ENCODE data around the gene CCDC182.

DNA sequence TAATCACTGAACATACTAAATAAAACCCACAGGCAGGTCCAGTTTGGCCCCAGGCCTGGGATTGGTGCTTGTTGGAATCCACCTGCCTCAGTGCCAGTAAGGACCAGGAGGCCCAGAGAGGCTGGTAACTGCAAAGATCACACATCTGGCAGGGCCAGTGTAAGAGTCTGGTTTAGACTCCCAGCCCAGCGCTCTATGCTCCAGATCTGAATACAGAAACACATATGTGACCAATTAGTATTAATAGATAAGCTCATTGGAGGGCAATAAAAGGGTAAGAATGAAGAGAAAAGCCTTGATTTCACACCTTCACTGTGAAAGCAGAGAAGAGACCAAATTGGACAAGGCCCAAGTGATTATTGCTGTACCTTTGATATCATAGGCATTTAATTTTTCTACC lies 13.6 kb upstream of the CCDC182 start:
- TF ChIP-seq, protein P1, sequence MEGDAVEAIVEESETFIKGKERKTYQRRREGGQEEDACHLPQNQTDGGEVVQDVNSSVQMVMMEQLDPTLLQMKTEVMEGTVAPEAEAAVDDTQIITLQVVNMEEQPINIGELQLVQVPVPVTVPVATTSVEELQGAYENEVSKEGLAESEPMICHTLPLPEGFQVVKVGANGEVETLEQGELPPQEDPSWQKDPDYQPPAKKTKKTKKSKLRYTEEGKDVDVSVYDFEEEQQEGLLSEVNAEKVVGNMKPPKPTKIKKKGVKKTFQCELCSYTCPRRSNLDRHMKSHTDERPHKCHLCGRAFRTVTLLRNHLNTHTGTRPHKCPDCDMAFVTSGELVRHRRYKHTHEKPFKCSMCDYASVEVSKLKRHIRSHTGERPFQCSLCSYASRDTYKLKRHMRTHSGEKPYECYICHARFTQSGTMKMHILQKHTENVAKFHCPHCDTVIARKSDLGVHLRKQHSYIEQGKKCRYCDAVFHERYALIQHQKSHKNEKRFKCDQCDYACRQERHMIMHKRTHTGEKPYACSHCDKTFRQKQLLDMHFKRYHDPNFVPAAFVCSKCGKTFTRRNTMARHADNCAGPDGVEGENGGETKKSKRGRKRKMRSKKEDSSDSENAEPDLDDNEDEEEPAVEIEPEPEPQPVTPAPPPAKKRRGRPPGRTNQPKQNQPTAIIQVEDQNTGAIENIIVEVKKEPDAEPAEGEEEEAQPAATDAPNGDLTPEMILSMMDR (IDR thresholded peaks at IDR 0.05), result no peak
- no peak for TF ChIP-seq POLR2AphosphoS5 (IDR thresholded peaks at IDR 0.05)

Data from sigmoid colon (tissue), 4 donors.